Gastroesophageal sphincter (tissue), 4 donors: Measurements from ENCODE around the gene IQSEC1. TPM values are rescaled to one million over a fixed set of nuclear protein-coding genes. Genes with fewer than 3 reads are reported as not detected.

Source experiments
- ATAC-seq: fragments of 150-250 bp; one replicate; pipeline ENCODE4 v1.9.1; 2016; ENCODE audit warnings: mild to moderate bottlenecking, moderate library complexity
- H3K27ac ChIP-seq, 4 donors: fragments of 200-600 bp; sonication (generic) in 3 of 4; 1 replicate in 3 of 4; 2 replicates in 1 of 4; pipeline ENCODE4 v1.5.1; 2016 to 2019
- H3K27me3 ChIP-seq: fragments of 200-600 bp; sonication (generic); one replicate; pipeline ENCODE4 v1.5.1; 2019
- H3K36me3 ChIP-seq, 2 donors: fragments of 200-600 bp; sonication (generic); one replicate each; pipeline ENCODE4 v1.5.1; 2019; ENCODE audit warnings: control low read depth in 1 of 2
- H3K4me1 ChIP-seq, 3 donors: fragments of 200-600 bp; sonication (generic); 1 replicate in 2 of 3; 2 replicates in 1 of 3; pipeline ENCODE4 v1.5.1; 2016 to 2019; ENCODE audit warnings: control low read depth in 2 of 3
- H3K4me3 ChIP-seq, 2 donors: fragments of 200-600 bp; sonication (generic); one replicate each; pipeline ENCODE4 v1.5.1; 2019; ENCODE audit warnings: mild to moderate bottlenecking in 1 of 2, moderate library complexity in 1 of 2
- H3K9me3 ChIP-seq, 3 donors: fragments of 200-600 bp; sonication (generic); one replicate each; pipeline ENCODE4 v1.5.1; 2017 to 2019; ENCODE audit warnings: control low read depth in 2 of 3
- CTCF ChIP-seq, 4 experiments: fragments of 200-600 bp in 2 of 4; fragments of 450-650 bp in 2 of 4; sonication (generic) in 1 of 4; IDR thresholded peaks; one replicate each; pipeline ENCODE4 v1.5.1; 2017 to 2019; ENCODE audit warnings: antibody characterized with exemption in 4 of 4, mild to moderate bottlenecking in 2 of 4, moderate library complexity in 2 of 4
- EP300 ChIP-seq: sonication (generic); formaldehyde crosslinking; IDR thresholded peaks from one replicate; pipeline ENCODE4 v1.6.1; 2017; ENCODE audit warnings: antibody characterized with exemption, mild to moderate bottlenecking
- POLR2A ChIP-seq, 2 donors: fragments of 450-650 bp; IDR thresholded peaks; one replicate each; pipeline ENCODE4 v1.6.1; 2017; ENCODE audit warnings: antibody characterized with exemption in 2 of 2, mild to moderate bottlenecking in 2 of 2, moderate library complexity in 1 of 2
- POLR2AphosphoS5 ChIP-seq: sonication (generic); formaldehyde crosslinking; IDR thresholded peaks from one replicate; pipeline ENCODE4 v1.6.1; 2017; ENCODE audit warnings: antibody characterized with exemption
- WGBS, 2 donors: methylation state at CpG; one replicate each; pipeline ENCODE4 v1.1.5; 2018; ENCODE audit warnings: low coverage in 1 of 2; 5-methylcytosine and 5-hydroxymethylcytosine counted together
- total RNA-seq, 4 donors: library from RNA; depleted of rRNA; stranded (reverse); fragments of >200 nt; gene quantifications; one replicate each; pipeline ENCODE4 v1.1.0, GENCODE V29; 2016

IQSEC1 gene
- total RNA-seq, 4 donors from 2014 or later: 49.5 to 104 (median 61.7) TPM

GRCh38 chr3:12972043-12972442 lies 101.2 kb downstream of the IQSEC1 start:
- WGBS, 2 donors: 88 to 93% methylated on average over 2 of the region's 3 CpGs
- Histone ChIP-seq H3K9me3 (no peaks in the 10 kb centered on the region), H3K36me3 (no peaks in the 10 kb centered on the region), H3K4me1 (peaks cover 0 to 27% (median 13%) of the 10 kb centered on the region in 3 donors), H3K27me3 (no peaks in the 10 kb centered on the region), H3K27ac (no peak overlapping the region), H3K4me3 (no peak overlapping the region)
- no peak for ATAC-seq
- TF ChIP-seq EP300: no peak
- TF ChIP-seq CTCF (IDR thresholded peaks at IDR 0.05): no peak
- no peak for TF ChIP-seq POLR2A (IDR thresholded peaks at IDR 0.05)
- TF ChIP-seq POLR2AphosphoS5: no peak

DNA sequence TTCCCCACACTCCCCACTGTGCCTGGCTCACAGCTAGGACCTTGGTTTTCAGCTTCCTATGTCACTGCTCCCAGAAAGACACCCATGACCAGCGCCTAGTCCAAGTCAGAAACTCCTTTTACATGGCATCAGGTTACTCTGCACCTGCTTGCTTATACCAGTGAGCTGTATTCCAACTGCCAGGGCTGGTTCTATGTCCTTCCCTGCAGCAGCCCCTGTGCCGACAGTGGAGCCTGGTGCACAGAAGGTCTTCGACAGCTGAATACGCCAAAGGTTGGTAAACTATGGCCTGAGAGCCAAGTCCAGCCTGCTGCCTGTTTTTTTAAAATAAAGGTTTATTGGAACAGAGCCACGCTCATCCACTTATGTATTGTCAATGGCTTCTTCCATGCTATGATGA lies 102.5 kb downstream of the IQSEC1 start:
- ATAC-seq: no peak
- no peak overlapping the region for H3K27ac ChIP-seq
- WGBS, 2 donors: 100% methylated on average over 1 to 3 of the region's 5 CpGs
- peaks cover 0 to 40% (median 21%) of the 10 kb centered on the region in 3 donors for H3K4me1 ChIP-seq
- no peak for TF ChIP-seq POLR2AphosphoS5
- no peak for TF ChIP-seq EP300
- no peak for TF ChIP-seq CTCF (IDR thresholded peaks at IDR 0.05)
- no peak for TF ChIP-seq POLR2A (IDR thresholded peaks at IDR 0.05)
- no peaks in the 10 kb centered on the region for H3K36me3 ChIP-seq
- H3K4me3 ChIP-seq: no peak overlapping the region
- no peaks in the 10 kb centered on the region for H3K27me3 ChIP-seq
- no peaks in the 10 kb centered on the region for H3K9me3 ChIP-seq

DNA sequence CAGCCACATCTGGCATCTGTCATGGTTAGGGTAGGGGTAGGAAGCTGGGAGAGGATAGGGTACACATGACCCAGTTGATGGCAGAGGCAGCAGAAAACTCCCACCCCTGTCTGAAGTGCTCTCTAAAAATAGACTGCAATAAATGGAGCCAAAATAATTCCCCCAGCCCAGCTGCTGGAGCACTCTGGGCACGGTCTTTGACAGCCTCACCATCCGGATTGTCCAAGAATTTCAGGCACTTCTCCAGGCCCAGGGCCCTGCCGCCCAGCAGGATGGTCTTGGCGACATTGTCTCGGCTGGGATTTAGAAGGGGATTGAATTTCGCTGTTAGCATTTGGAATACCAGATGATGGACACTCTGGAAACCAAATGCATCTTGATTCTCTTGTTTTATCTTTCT lies 103.7 kb downstream of the IQSEC1 start:
- Histone ChIP-seq H3K4me3 (no peak overlapping the region), H3K36me3 (no peaks in the 10 kb centered on the region), H3K27ac (peak overlapping the region in 1 of 4 donors; percentile 23), H3K4me1 (peaks cover 0 to 52% (median 33%) of the 10 kb centered on the region in 3 donors), H3K9me3 (no peaks in the 10 kb centered on the region), H3K27me3 (no peaks in the 10 kb centered on the region)
- ATAC-seq: no peak
- WGBS, 2 donors: 7 to 20% methylated on average over 1 to 4 of the region's 6 CpGs
- no peak for TF ChIP-seq POLR2A (IDR thresholded peaks at IDR 0.05)
- TF ChIP-seq CTCF (IDR thresholded peaks at IDR 0.05): no peak
- no peak for TF ChIP-seq POLR2AphosphoS5
- TF ChIP-seq EP300: no peak

DNA sequence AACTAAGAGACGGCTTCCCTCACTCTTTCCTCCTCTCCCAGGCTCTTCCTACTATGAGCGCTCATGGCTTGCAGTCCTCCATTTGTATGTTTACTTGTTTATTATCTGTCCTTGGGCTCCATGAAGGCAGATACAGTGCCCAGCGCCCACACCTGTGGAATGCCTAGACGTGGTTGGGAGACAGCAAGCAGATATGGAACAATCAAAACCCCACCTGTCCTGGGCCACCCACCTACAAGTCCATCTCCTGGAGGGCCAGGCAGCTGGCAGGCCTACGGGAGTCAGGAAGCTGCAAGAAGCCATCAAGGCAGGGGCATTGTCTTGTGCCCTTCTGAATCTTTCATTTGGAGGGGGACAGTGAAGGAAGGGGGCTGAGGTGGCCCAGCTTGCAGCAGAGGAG lies 104.7 kb downstream of the IQSEC1 start:
- ATAC-seq: no peak
- WGBS, 2 donors: 88 to 100% methylated on average over 2 to 3 of the region's 5 CpGs
- Histone ChIP-seq H3K27ac (no peak overlapping the region), H3K9me3 (no peaks in the 10 kb centered on the region), H3K4me3 (no peak overlapping the region), H3K4me1 (peaks cover 0 to 62% (median 43%) of the 10 kb centered on the region in 3 donors), H3K36me3 (no peaks in the 10 kb centered on the region), H3K27me3 (no peaks in the 10 kb centered on the region)
- TF ChIP-seq EP300: no peak
- no peak for TF ChIP-seq POLR2AphosphoS5
- no peak for TF ChIP-seq POLR2A (IDR thresholded peaks at IDR 0.05)
- TF ChIP-seq CTCF (IDR thresholded peaks at IDR 0.05): no peak

DNA sequence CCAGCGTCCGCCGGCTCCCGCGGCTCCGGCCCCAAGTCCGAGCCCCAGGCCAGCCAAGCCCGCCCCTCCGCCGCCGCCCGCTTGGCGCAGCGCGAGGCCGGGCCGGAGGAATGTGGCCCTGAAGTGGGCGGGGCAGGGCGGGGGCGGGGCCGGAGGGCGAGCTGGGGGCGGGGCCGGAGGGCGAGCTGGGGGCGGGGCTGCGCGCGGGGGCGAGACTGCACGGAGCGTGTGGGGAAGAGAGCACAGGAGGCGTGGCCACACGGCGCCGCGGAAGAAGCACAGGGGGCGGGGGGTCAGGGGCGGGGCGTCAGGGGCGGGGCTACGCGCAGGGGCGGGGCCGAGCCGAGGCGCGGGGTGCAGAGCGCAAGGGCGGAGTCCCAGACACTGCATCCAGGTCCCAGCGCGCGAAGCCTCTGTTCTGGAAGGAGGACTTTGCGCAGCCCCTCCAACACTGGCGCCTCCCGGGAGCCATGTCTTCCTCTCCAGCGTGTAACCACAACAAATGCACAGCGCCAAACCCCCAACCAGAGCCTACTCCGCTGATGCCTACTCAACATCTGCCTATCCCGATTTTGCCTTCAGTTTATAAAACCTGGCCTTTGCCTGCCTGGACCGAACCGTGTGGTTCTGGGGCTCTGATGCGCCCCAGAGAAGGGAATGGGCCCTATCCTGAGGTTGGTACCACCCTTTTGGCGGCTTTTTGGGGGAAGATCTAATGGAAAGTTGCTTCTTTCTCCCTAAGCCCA lies 105.5 kb downstream of the IQSEC1 start:
- peak; percentile 89 for ATAC-seq
- Histone ChIP-seq H3K4me1 (peaks cover 0 to 69% (median 51%) of the 10 kb centered on the region in 3 donors), H3K36me3 (no peaks in the 10 kb centered on the region), H3K9me3 (no peaks in the 10 kb centered on the region), H3K4me3 (peak overlapping the region; percentile 92 to 96), H3K27me3 (no peaks in the 10 kb centered on the region), H3K27ac (peak overlapping the region; percentile 57 to 89 (median 88))
- WGBS, 2 donors: 19 to 41% methylated on average over 4 to 6 of the region's 64 CpGs
- no peak for TF ChIP-seq CTCF (IDR thresholded peaks at IDR 0.05)
- no peak for TF ChIP-seq EP300
- TF ChIP-seq POLR2A (IDR thresholded peaks at IDR 0.05): peak in 1 of 2 donors; percentile 40
- no peak for TF ChIP-seq POLR2AphosphoS5
